Liver (tissue), 9 donors: Measurements from ENCODE around the gene MYO7A. TPM values are rescaled to one million over a fixed set of nuclear protein-coding genes. Genes with fewer than 3 reads are reported as not detected.

ENCODE experiments used
- DNase-seq: peaks from one replicate; pipeline ENCODE4 v3.0.0-alpha.2; 2017; ENCODE audit warnings: low spot score
- H3K27ac ChIP-seq, 2 donors: one replicate each; pipeline ENCODE4 v1.7.0; 2013; ENCODE audit warnings: inconsistent platforms in 2 of 2, low read length in 2 of 2, control low read depth in 1 of 2, low read depth in 1 of 2, mild to moderate bottlenecking in 1 of 2
- H3K27me3 ChIP-seq, 4 donors: one replicate each; pipeline versions ENCODE4 v1.6.1 to v1.7.0; 2013; ENCODE audit warnings: low read length in 3 of 4, inconsistent platforms in 1 of 4, mild to moderate bottlenecking in 1 of 4, moderate library complexity in 1 of 4; ENCODE audit not compliant: control insufficient read depth in 4 of 4, insufficient read depth in 4 of 4
- H3K36me3 ChIP-seq, 4 donors: one replicate each; pipeline versions ENCODE4 v1.6.1 to v1.7.0; 2013; ENCODE audit warnings: low read length in 3 of 4, mild to moderate bottlenecking in 3 of 4, low read depth in 1 of 4, moderate library complexity in 1 of 4; ENCODE audit not compliant: control insufficient read depth in 4 of 4, insufficient read depth in 3 of 4
- H3K4me1 ChIP-seq, 4 donors: one replicate each; pipeline versions ENCODE4 v1.6.1 to v1.7.0; 2013; ENCODE audit warnings: low read length in 3 of 4, mild to moderate bottlenecking in 3 of 4, moderate library complexity in 1 of 4; ENCODE audit not compliant: control insufficient read depth in 4 of 4, insufficient read depth in 4 of 4
- H3K4me3 ChIP-seq, 3 donors: one replicate each; pipeline versions ENCODE4 v1.6.1 to v1.7.0; 2013; ENCODE audit warnings: low read length in 3 of 3, control low read depth in 1 of 3, low read depth in 1 of 3, mild to moderate bottlenecking in 1 of 3
- H3K9ac ChIP-seq, 2 donors: one replicate each; pipeline ENCODE4 v1.7.0; 2013; ENCODE audit warnings: low read length in 2 of 2, mild to moderate bottlenecking in 2 of 2, moderate library complexity in 2 of 2, control low read depth in 1 of 2, low read depth in 1 of 2
- H3K9me3 ChIP-seq, 4 donors: one replicate each; pipeline versions ENCODE4 v1.6.1 to v1.7.0; 2013; ENCODE audit warnings: low read length in 3 of 4; ENCODE audit not compliant: control insufficient read depth in 4 of 4
- ATF3 ChIP-seq: IDR thresholded peaks from 2 replicates; pipeline ENCODE4 v1.6.1; 2016; ENCODE audit warnings: antibody characterized with exemption
- CTCF ChIP-seq: fragments of 150-350 bp; IDR thresholded peaks from 2 replicates; pipeline ENCODE4 v1.5.1; 2017; ENCODE audit warnings: improper control_type of control experiment, low read depth, low read length; ENCODE audit not compliant: missing input control
- EGR1 ChIP-seq, 2 donors: IDR thresholded peaks; 2 replicates each; pipeline ENCODE4 v1.6.1; 2016 to 2018; ENCODE audit warnings: antibody characterized with exemption in 2 of 2, low read depth in 2 of 2
- FOXA1 ChIP-seq: IDR thresholded peaks from 2 replicates; pipeline ENCODE4 v1.6.1; 2016; ENCODE audit warnings: antibody characterized with exemption
- FOXA2 ChIP-seq: IDR thresholded peaks from 2 replicates; pipeline ENCODE4 v1.6.1; 2016; ENCODE audit warnings: antibody characterized with exemption
- GABPA ChIP-seq, 2 donors: IDR thresholded peaks in 1 of 2; conservative IDR thresholded peaks in 1 of 2; 2 replicates each; pipeline ENCODE4 v1.6.1; 2016; ENCODE audit warnings: antibody characterized with exemption in 2 of 2, mild to moderate bottlenecking in 1 of 2, moderate library complexity in 1 of 2
- HNF4A ChIP-seq, 2 donors: conservative IDR thresholded peaks; 2 replicates each; pipeline ENCODE4 v1.6.1; 2016; ENCODE audit warnings: antibody characterized with exemption in 2 of 2, mild to moderate bottlenecking in 2 of 2
- HNF4G ChIP-seq: IDR thresholded peaks from 2 replicates; pipeline ENCODE4 v1.6.1; 2016; ENCODE audit warnings: antibody characterized with exemption
- JUND ChIP-seq, 2 donors: IDR thresholded peaks; 2 replicates each; pipeline ENCODE4 v1.6.1; 2016; ENCODE audit warnings: antibody characterized with exemption in 2 of 2
- MAX ChIP-seq: IDR thresholded peaks from 2 replicates; pipeline ENCODE4 v1.6.1; 2016; ENCODE audit warnings: antibody characterized with exemption
- NR2F2 ChIP-seq: IDR thresholded peaks from 2 replicates; pipeline ENCODE4 v1.6.1; 2016; ENCODE audit warnings: antibody characterized with exemption
- RAD21 ChIP-seq, 2 donors: IDR thresholded peaks; 2 replicates each; pipeline ENCODE4 v1.6.1; 2016; ENCODE audit warnings: antibody characterized with exemption in 2 of 2, mild to moderate bottlenecking in 2 of 2
- REST ChIP-seq: IDR thresholded peaks from 2 replicates; pipeline ENCODE4 v1.6.1; 2016; ENCODE audit warnings: antibody characterized with exemption, mild to moderate bottlenecking
- RXRA ChIP-seq, 2 donors: IDR thresholded peaks; 2 replicates each; pipeline ENCODE4 v1.6.1; 2017 to 2018; ENCODE audit warnings: antibody characterized with exemption in 2 of 2, mild to moderate bottlenecking in 1 of 2
- SP1 ChIP-seq: IDR thresholded peaks from 2 replicates; pipeline ENCODE4 v1.6.1; 2018; ENCODE audit warnings: antibody characterized with exemption, mild to moderate bottlenecking
- TAF1 ChIP-seq: conservative IDR thresholded peaks from 2 replicates; pipeline ENCODE4 v1.6.1; 2016; ENCODE audit warnings: antibody characterized with exemption, mild to moderate bottlenecking
- YY1 ChIP-seq: IDR thresholded peaks from 2 replicates; pipeline ENCODE4 v1.6.1; 2016; ENCODE audit warnings: antibody characterized with exemption, mild to moderate bottlenecking
- ZBTB33 ChIP-seq: IDR thresholded peaks from 2 replicates; pipeline ENCODE4 v1.6.1; 2016; ENCODE audit warnings: antibody characterized with exemption
- WGBS: extraction: QIAGEN DNeasy Blood & Tissue Kit; methylation state at CpG from one replicate; pipeline ENCODE4 v1.1.7; 2013; 5-methylcytosine and 5-hydroxymethylcytosine counted together
- polyA plus RNA-seq, 2 donors: library from polyadenylated mRNA; stranded (reverse) in 1 of 2; unstranded in 1 of 2; fragments of 200-250 nt in 1 of 2; fragments of >200 nt in 1 of 2; fragmentation: Nextera tagmentation in 1 of 2; extraction: Ambion mirVana in 1 of 2; gene quantifications; one replicate each; pipeline versions ENCODE4 v1.2.1 to v1.2.3, GENCODE V29; 2013 to 2015
- total RNA-seq, 2 donors: library from RNA; depleted of rRNA; stranded (reverse); fragments of >200 nt; gene quantifications; one replicate each; pipeline ENCODE4 v1.2.3, GENCODE V29; 2014
- donor health status: healthy.
- donor health status: healthy.
- donor health status: healthy.
- donor health status: healthy.
- donor health status: healthy.

The MYO7A gene
- total and polyA plus RNA-seq, 4 donors = 7.3 to 33.6 (median 11.3) TPM

- WGBS = 82% methylated on average over 3 of the region's 3 CpGs
- Histone ChIP-seq H3K4me3 (no peak overlapping the region), H3K27me3 (no peaks in the 10 kb centered on the region), H3K9ac (no peak overlapping the region), H3K4me1 (peaks cover 23 to 76% (median 61%) of the 10 kb centered on the region in 4 donors), H3K27ac (peak overlapping the region; percentile 14 to 76), H3K36me3 (peaks cover 0 to 4% (median 1%) of the 10 kb centered on the region in 4 donors), H3K9me3 (no peaks in the 10 kb centered on the region)
- no peak for TF ChIP-seq HNF4G
- TF ChIP-seq JUND (IDR thresholded peaks at IDR 0.05) = no peak
- no peak for TF ChIP-seq YY1
- no peak for TF ChIP-seq RAD21 (IDR thresholded peaks at IDR 0.05)
- no peak for TF ChIP-seq HNF4A (conservative IDR thresholded peaks at IDR 0.05)
- TF ChIP-seq FOXA1 = no peak
- TF ChIP-seq NR2F2 = no peak
- TF ChIP-seq REST = no peak
- TF ChIP-seq SP1 = no peak
- TF ChIP-seq RXRA (IDR thresholded peaks at IDR 0.05) = no peak
- no peak for TF ChIP-seq TAF1
- TF ChIP-seq ATF3 = no peak
- TF ChIP-seq MAX = no peak
- TF ChIP-seq EGR1 (IDR thresholded peaks at IDR 0.05; ENCODE audit: low read depth in 2 of 2) = no peak
- no peak for TF ChIP-seq CTCF
- no peak for TF ChIP-seq GABPA (IDR thresholded peaks at IDR 0.05 in 1 of 2, conservative IDR thresholded peaks at IDR 0.05 in 1 of 2)
- no peak for DNase-seq
These were observed 39.0 kb upstream of the MYO7A start for GRCh38 chr11:77089004-77089545.

- no peak overlapping the region for H3K9ac ChIP-seq
These were observed 38.0 kb upstream of the MYO7A start for GRCh38 chr11:77090046-77090372.

More at GRCh38 chr11:77090046-77090372, 38.0 kb upstream of the MYO7A start:
- Histone ChIP-seq H3K27me3 (no peaks in the 10 kb centered on the region), H3K27ac (no peak overlapping the region), H3K36me3 (peaks cover 0 to 4% (median 1%) of the 10 kb centered on the region in 4 donors), H3K9me3 (no peaks in the 10 kb centered on the region), H3K4me3 (no peak overlapping the region), H3K4me1 (peaks cover 23 to 78% (median 69%) of the 10 kb centered on the region in 4 donors)
- DNase-seq = no peak
- no peak for TF ChIP-seq EGR1 (IDR thresholded peaks at IDR 0.05; ENCODE audit: low read depth in 2 of 2)
- TF ChIP-seq NR2F2 = no peak
- TF ChIP-seq HNF4G = no peak
- TF ChIP-seq ATF3 = no peak
- no peak for TF ChIP-seq RAD21 (IDR thresholded peaks at IDR 0.05)
- no peak for TF ChIP-seq FOXA1
- no peak for TF ChIP-seq ZBTB33
- TF ChIP-seq HNF4A (conservative IDR thresholded peaks at IDR 0.05) = no peak
- TF ChIP-seq GABPA (IDR thresholded peaks at IDR 0.05 in 1 of 2, conservative IDR thresholded peaks at IDR 0.05 in 1 of 2) = no peak
- TF ChIP-seq FOXA2 = no peak
- TF ChIP-seq JUND (IDR thresholded peaks at IDR 0.05) = no peak
- no peak for TF ChIP-seq CTCF
- no peak for TF ChIP-seq TAF1
- no peak for TF ChIP-seq YY1
- no peak for TF ChIP-seq SP1
- WGBS = 84% methylated on average over 4 of the region's 4 CpGs
